ENCODE results near the gene ZNF750. TPM values are rescaled to one million over a fixed set of nuclear protein-coding genes. Genes with fewer than 3 reads are reported as not detected.

The ZNF750 gene
- total RNA-seq, 1 experiment from 2014 or later: not detected

- ChIA-PET CTCF (no interaction called here), POLR2A (ENCODE audit: low non-redundant PET) (no interaction called here)
- peaks cover 1% of the 10 kb centered on the region for H3K36me3 ChIP-seq (ENCODE audit: insufficient read depth, low read length, poor library complexity, severe bottlenecking)
- H3K4me3 ChIP-seq (ENCODE audit: low read depth, low read length, poor library complexity, severe bottlenecking): no peak overlapping the region
- DNase-seq (ENCODE audit: low spot score): peak; percentile 17
- H3K4me1 ChIP-seq (ENCODE audit: insufficient read depth, low read length, poor library complexity, severe bottlenecking): no peaks in the 10 kb centered on the region
- no peaks in the 10 kb centered on the region for H3K27me3 ChIP-seq (replicated peaks; ENCODE audit: insufficient read depth, low read depth, low read length, poor library complexity)
- no peaks in the 10 kb centered on the region for H3K9me3 ChIP-seq (ENCODE audit: low read depth, low read length, poor library complexity, severe bottlenecking)
- intact Hi-C loops (cut with micrococcal nuclease; ENCODE audit: unreplicated experiment): no loop called here
- BruUV-seq (replicated peaks): no TSS peak
- TF ChIP-seq EZH2 (IDR thresholded peaks at IDR 0.05; ENCODE audit: borderline replicate concordance, low read depth, low read length, poor library complexity, severe bottlenecking) (no peak), CTCF (conservative IDR thresholded peaks at IDR 0.05; ENCODE audit: low read depth, low read length) (peak; percentile 24)
- no peak overlapping the region for H3K27ac ChIP-seq (ENCODE audit: low read depth, low read length, poor library complexity, severe bottlenecking)
Measured at GRCh38 chr17:82876602-82877379, 37.0 kb upstream of the ZNF750 start.

- no peak overlapping the region for H3K27ac ChIP-seq (ENCODE audit: low read depth, low read length, poor library complexity, severe bottlenecking)
- no peak for DNase-seq (ENCODE audit: low spot score)
- CTCF ChIA-PET: no interaction called here
- no peaks in the 10 kb centered on the region for H3K4me1 ChIP-seq (ENCODE audit: insufficient read depth, low read length, poor library complexity, severe bottlenecking)
- intact Hi-C loops (cut with micrococcal nuclease; ENCODE audit: unreplicated experiment): no loop called here
- H3K27me3 ChIP-seq (replicated peaks; ENCODE audit: insufficient read depth, low read depth, low read length, poor library complexity): no peaks in the 10 kb centered on the region
- H3K9me3 ChIP-seq (ENCODE audit: low read depth, low read length, poor library complexity, severe bottlenecking): no peaks in the 10 kb centered on the region
- peaks cover 7% of the 10 kb centered on the region for H3K36me3 ChIP-seq (ENCODE audit: insufficient read depth, low read length, poor library complexity, severe bottlenecking)
- POLR2A ChIA-PET (ENCODE audit: low non-redundant PET): no interaction called here
- TF ChIP-seq EZH2 (IDR thresholded peaks at IDR 0.05; ENCODE audit: borderline replicate concordance, low read depth, low read length, poor library complexity, severe bottlenecking) (no peak), CTCF (conservative IDR thresholded peaks at IDR 0.05; ENCODE audit: low read depth, low read length) (no peak)
- no TSS peak for BruUV-seq (replicated peaks)
- no peak overlapping the region for H3K4me3 ChIP-seq (ENCODE audit: low read depth, low read length, poor library complexity, severe bottlenecking)
Measured at GRCh38 chr17:82876149-82876548, 36.3 kb upstream of the ZNF750 start.

- H3K27ac ChIP-seq (ENCODE audit: low read depth, low read length, poor library complexity, severe bottlenecking): no peak overlapping the region
- DNase-seq (ENCODE audit: low spot score): no peak
- H3K4me1 ChIP-seq (ENCODE audit: insufficient read depth, low read length, poor library complexity, severe bottlenecking): no peaks in the 10 kb centered on the region
- peaks cover 12% of the 10 kb centered on the region for H3K36me3 ChIP-seq (ENCODE audit: insufficient read depth, low read length, poor library complexity, severe bottlenecking)
- BruUV-seq (replicated peaks): no TSS peak
- TF ChIP-seq EZH2 (IDR thresholded peaks at IDR 0.05; ENCODE audit: borderline replicate concordance, low read depth, low read length, poor library complexity, severe bottlenecking): no peak
- TF ChIP-seq CTCF (conservative IDR thresholded peaks at IDR 0.05; ENCODE audit: low read depth, low read length): no peak
- intact Hi-C loops (cut with micrococcal nuclease; ENCODE audit: unreplicated experiment): no loop called here
- CTCF ChIA-PET: no interaction called here
- no peaks in the 10 kb centered on the region for H3K27me3 ChIP-seq (replicated peaks; ENCODE audit: insufficient read depth, low read depth, low read length, poor library complexity)
- POLR2A ChIA-PET (ENCODE audit: low non-redundant PET): no interaction called here
- no peaks in the 10 kb centered on the region for H3K9me3 ChIP-seq (ENCODE audit: low read depth, low read length, poor library complexity, severe bottlenecking)
- H3K4me3 ChIP-seq (ENCODE audit: low read depth, low read length, poor library complexity, severe bottlenecking): no peak overlapping the region
Measured at GRCh38 chr17:82875407-82875856, 35.6 kb upstream of the ZNF750 start.
